Astrocyte of the spinal cord (primary cell): ENCODE measurements around the gene AMN.

Source experiments
- DNase-seq: peaks from one replicate; pipeline ENCODE4 v3.0.0; 2011; ENCODE audit warnings: low read depth, low spot score
- H3K4me3 ChIP-seq: 2 replicates; pipeline ENCODE4 v1.5.1; 2011; ENCODE audit warnings: low read depth, mild to moderate bottlenecking, low read length, moderate library complexity
- CTCF ChIP-seq: IDR thresholded peaks from 2 replicates; pipeline ENCODE4 v1.5.1; 2012; ENCODE audit warnings: low read depth, mild to moderate bottlenecking, low read length, inconsistent platforms
- in situ Hi-C: cut with HindIII; loops from 2 replicates; pipeline ENCODE4 v1.10.0; 2017; ENCODE audit warnings: low sequenced_read_pairs

AMN gene

GRCh38 chr14:102942069-102942468 is 19.6 kb downstream of the AMN start:
- no peak overlapping the region for H3K4me3 ChIP-seq
- in situ Hi-C loops, result no loop called here
- DNase-seq, result no peak
- no peak for TF ChIP-seq CTCF

- in situ Hi-C loops, result no loop called here
- no peak for TF ChIP-seq CTCF
- no peak for DNase-seq
- no peak overlapping the region for H3K4me3 ChIP-seq
Observed at GRCh38 chr14:102943454-102943853, 21.0 kb downstream of the AMN start.

- in situ Hi-C loops, result no loop called here
Observed at GRCh38 chr14:102943979-102944378, 21.5 kb downstream of the AMN start.

GRCh38 chr14:102944448-102945330 is 22.2 kb downstream of the AMN start:
- DNase-seq, result no peak
- in situ Hi-C loops, result no loop called here
- no peak for TF ChIP-seq CTCF

More at GRCh38 chr14:102943979-102944378, 21.5 kb downstream of the AMN start:
- TF ChIP-seq CTCF, result no peak
- no peak for DNase-seq
- H3K4me3 ChIP-seq, result no peak overlapping the region

GRCh38 chr14:102945346-102946130 is 23.1 kb downstream of the AMN start:
- no peak overlapping the region for H3K4me3 ChIP-seq
- in situ Hi-C loops, result no loop called here
- DNase-seq, result no peak
- TF ChIP-seq CTCF, result no peak

More at GRCh38 chr14:102944448-102945330, 22.2 kb downstream of the AMN start:
- no peak overlapping the region for H3K4me3 ChIP-seq

GRCh38 chr14:102947321-102948103 is 25.0 kb downstream of the AMN start:
- in situ Hi-C loops, result no loop called here
- no peak overlapping the region for H3K4me3 ChIP-seq
- DNase-seq, result no peak
- TF ChIP-seq CTCF, result no peak
